ENCODE results near the gene HOXA5.

DNA sequence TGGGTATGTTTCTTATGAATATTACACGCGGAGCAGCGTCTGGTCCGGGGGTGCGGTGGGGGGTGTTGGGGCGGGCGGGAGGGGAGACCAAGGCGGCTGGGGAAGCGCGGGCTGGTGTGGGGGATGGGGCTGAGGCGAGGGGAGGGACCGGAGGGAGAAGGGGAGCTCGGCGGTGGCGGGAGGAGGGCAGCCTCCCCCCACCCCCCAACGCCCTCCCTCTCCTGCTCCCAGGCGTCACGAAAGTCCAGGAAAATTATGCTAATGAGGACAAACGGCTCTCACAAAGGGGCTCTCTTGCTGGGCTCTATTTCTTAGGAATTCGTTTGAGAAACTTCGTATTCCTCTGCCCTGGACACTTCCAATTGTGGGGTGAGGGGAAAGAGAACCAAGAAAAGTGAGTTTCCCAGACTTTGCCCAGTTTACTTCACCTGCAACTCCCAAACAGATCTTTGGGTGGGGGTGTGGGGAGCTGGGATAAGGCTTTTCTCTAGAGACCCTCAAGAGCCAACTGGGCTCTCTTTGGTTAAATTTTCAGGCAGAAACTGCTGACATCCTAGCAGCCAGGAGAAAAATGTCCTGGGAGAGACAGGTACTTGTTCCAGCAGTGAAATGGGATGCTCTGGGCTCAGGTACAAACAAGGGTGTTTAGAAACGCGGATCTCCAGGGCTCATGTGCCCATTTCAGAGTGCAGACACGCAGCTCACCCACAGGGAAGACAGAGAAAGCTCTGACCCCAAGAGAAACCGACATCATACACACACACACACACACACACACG is 29.3 kb downstream of the HOXA5 start:
- TF ChIP-seq, protein P1, sequence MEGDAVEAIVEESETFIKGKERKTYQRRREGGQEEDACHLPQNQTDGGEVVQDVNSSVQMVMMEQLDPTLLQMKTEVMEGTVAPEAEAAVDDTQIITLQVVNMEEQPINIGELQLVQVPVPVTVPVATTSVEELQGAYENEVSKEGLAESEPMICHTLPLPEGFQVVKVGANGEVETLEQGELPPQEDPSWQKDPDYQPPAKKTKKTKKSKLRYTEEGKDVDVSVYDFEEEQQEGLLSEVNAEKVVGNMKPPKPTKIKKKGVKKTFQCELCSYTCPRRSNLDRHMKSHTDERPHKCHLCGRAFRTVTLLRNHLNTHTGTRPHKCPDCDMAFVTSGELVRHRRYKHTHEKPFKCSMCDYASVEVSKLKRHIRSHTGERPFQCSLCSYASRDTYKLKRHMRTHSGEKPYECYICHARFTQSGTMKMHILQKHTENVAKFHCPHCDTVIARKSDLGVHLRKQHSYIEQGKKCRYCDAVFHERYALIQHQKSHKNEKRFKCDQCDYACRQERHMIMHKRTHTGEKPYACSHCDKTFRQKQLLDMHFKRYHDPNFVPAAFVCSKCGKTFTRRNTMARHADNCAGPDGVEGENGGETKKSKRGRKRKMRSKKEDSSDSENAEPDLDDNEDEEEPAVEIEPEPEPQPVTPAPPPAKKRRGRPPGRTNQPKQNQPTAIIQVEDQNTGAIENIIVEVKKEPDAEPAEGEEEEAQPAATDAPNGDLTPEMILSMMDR (IDR thresholded peaks at IDR 0.05) = no peak
- no peak for TF ChIP-seq POLR2A (IDR thresholded peaks at IDR 0.05)
